ENCODE results near the gene CWF19L2. TPM values are rescaled to one million over a fixed set of nuclear protein-coding genes. Genes with fewer than 3 reads are reported as not detected.

Gene CWF19L2
- total RNA-seq, 3 donors from 2014 or later, result 9.0 to 20.2 (median 12.7) TPM

GRCh38 chr11:107282195-107282594, 175.4 kb downstream of the CWF19L2 start:
- H3K36me3 ChIP-seq (ENCODE audit: low read depth), result no peaks in the 10 kb centered on the region
- TF ChIP-seq CTCF (IDR thresholded peaks at IDR 0.05), result no peak
- no peak overlapping the region for H3K4me3 ChIP-seq
- DNase-seq, result no peak
- intact Hi-C loops (cut with DNase I, micrococcal nuclease), result no loop called here
- ATAC-seq, result no peak
- no peaks in the 10 kb centered on the region for H3K4me1 ChIP-seq (ENCODE audit: low read depth)
- no peaks in the 10 kb centered on the region for H3K9me3 ChIP-seq

Other genes starting within 250 kb of the CWF19L2 start
- 1 to 10 TPM; 5.3 to 6.1 (median 6.0) TPM for gene ALKBH8, start 107.9 kb upstream of the CWF19L2 start, total RNA-seq
- under 1 TPM in 2 of 3 donors, not detected in 1; 0.31 to 0.57 TPM for gene ELMOD1, start 133.3 kb upstream of the CWF19L2 start, total RNA-seq